Astrocyte (in vitro differentiated cells and primary cell): ENCODE measurements around the gene AHSA1. TPM values are rescaled to one million over a fixed set of nuclear protein-coding genes. Genes with fewer than 3 reads are reported as not detected.

ENCODE experiments used
- DNase-seq: peaks from one replicate; pipeline ENCODE4 v3.0.0-alpha.2; 2010; ENCODE audit warnings: low read depth
- FAIRE-seq: peaks from 2 replicates; lab custom pipeline; 2011; peaks lifted over from hg19 to GRCh38; lab: Jason Lieb, UNC
- H2AFZ ChIP-seq: 2 replicates; pipeline ENCODE4 v1.6.0; 2012; ENCODE audit warnings: low read depth, low read length, inconsistent platforms
- H3K27ac ChIP-seq: 2 replicates; pipeline ENCODE4 v1.5.1; 2011; ENCODE audit warnings: low read depth, low read length, inconsistent platforms
- H3K27me3 ChIP-seq: 2 replicates; pipeline ENCODE4 v1.6.0; 2011; ENCODE audit warnings: low read length, inconsistent platforms; ENCODE audit not compliant: insufficient read depth
- H3K36me3 ChIP-seq: 2 replicates; pipeline ENCODE4 v1.5.1; 2011; ENCODE audit warnings: low read length, inconsistent platforms; ENCODE audit not compliant: insufficient read depth
- H3K4me1 ChIP-seq: 2 replicates; pipeline ENCODE4 v1.5.1; 2011; ENCODE audit warnings: low read length, inconsistent platforms; ENCODE audit not compliant: insufficient read depth
- H3K4me2 ChIP-seq: 2 replicates; pipeline ENCODE4 v1.6.0; 2012; ENCODE audit warnings: low read length, inconsistent platforms
- H3K4me3 ChIP-seq: 2 replicates; pipeline ENCODE4 v1.5.1; 2011; ENCODE audit warnings: low read depth, mild to moderate bottlenecking, low read length, inconsistent platforms; ENCODE audit not compliant: insufficient read depth
- H3K79me2 ChIP-seq: 2 replicates; pipeline ENCODE4 v1.6.0; 2012; ENCODE audit warnings: mild to moderate bottlenecking, low read length, inconsistent platforms; ENCODE audit not compliant: insufficient read depth
- H3K9ac ChIP-seq: 2 replicates; pipeline ENCODE4 v1.6.0; 2012; ENCODE audit warnings: mild to moderate bottlenecking, low read length, inconsistent platforms
- H3K9me3 ChIP-seq: 2 replicates; pipeline ENCODE4 v1.5.1; 2012; ENCODE audit warnings: low read depth, mild to moderate bottlenecking, low read length, inconsistent platforms; ENCODE audit not compliant: insufficient read depth
- H4K20me1 ChIP-seq: 2 replicates; pipeline ENCODE4 v1.6.0; 2012; ENCODE audit warnings: low read length, inconsistent platforms; ENCODE audit not compliant: insufficient read depth
- H3K27ac Mint-ChIP-seq: one replicate; pipeline ENCODE4 v1.8.0; 2021; ENCODE audit warnings: mild to moderate bottlenecking, mixed read lengths; ENCODE audit not compliant: unreplicated experiment
- H3K27me3 Mint-ChIP-seq: one replicate; pipeline ENCODE4 v1.8.0; 2021; ENCODE audit warnings: low read depth, mixed read lengths; ENCODE audit not compliant: unreplicated experiment
- H3K36me3 Mint-ChIP-seq: one replicate; pipeline ENCODE4 v1.8.0; 2021; ENCODE audit warnings: low read depth, mixed read lengths; ENCODE audit not compliant: unreplicated experiment
- H3K4me1 Mint-ChIP-seq: one replicate; pipeline ENCODE4 v1.8.0; 2021; ENCODE audit warnings: low read depth, mixed read lengths; ENCODE audit not compliant: unreplicated experiment
- H3K4me3 Mint-ChIP-seq: one replicate; pipeline ENCODE4 v1.8.0; 2021; ENCODE audit warnings: mild to moderate bottlenecking, moderate library complexity, mixed read lengths; ENCODE audit not compliant: unreplicated experiment
- H3K9me3 Mint-ChIP-seq: one replicate; pipeline ENCODE4 v1.8.0; 2021; ENCODE audit warnings: mild to moderate bottlenecking, mixed read lengths; ENCODE audit not compliant: unreplicated experiment
- CTCF ChIP-seq: IDR thresholded peaks from 2 replicates; pipeline ENCODE4 v1.5.1; 2011; ENCODE audit warnings: low read depth, mild to moderate bottlenecking, inconsistent platforms, low read length, moderate library complexity; ENCODE audit not compliant: insufficient read depth
- EZH2 ChIP-seq: IDR thresholded peaks from 2 replicates; pipeline ENCODE4 v1.6.1; 2012; ENCODE audit warnings: mild to moderate bottlenecking, low read length, inconsistent platforms; ENCODE audit not compliant: insufficient read depth
- total RNA-seq: library from RNA; stranded (reverse); gene quantifications from 2 replicates; pipeline ENCODE4 v1.2.1, GENCODE V29; 2021

AHSA1 gene
- total RNA-seq, 1 donor from 2014 or later = 157 TPM

- H4K20me1 ChIP-seq = no peaks in the 10 kb centered on the region
- H3K79me2 ChIP-seq = no peaks in the 10 kb centered on the region
- peaks cover 25% of the 10 kb centered on the region for H3K36me3 Mint-ChIP-seq
- H3K4me1 ChIP-seq = no peaks in the 10 kb centered on the region
- no peak overlapping the region for H3K4me2 ChIP-seq
- TF ChIP-seq EZH2 (no peak), CTCF (no peak)
- H3K9ac ChIP-seq = no peak overlapping the region
- H3K9me3 ChIP-seq = no peaks in the 10 kb centered on the region
- peaks cover 46% of the 10 kb centered on the region for H3K36me3 ChIP-seq
- no peaks in the 10 kb centered on the region for H3K9me3 Mint-ChIP-seq
- no peak overlapping the region for H2AFZ ChIP-seq
- no peak overlapping the region for H3K4me3 Mint-ChIP-seq
- H3K27me3 Mint-ChIP-seq = peaks cover 2% of the 10 kb centered on the region
- no peak overlapping the region for H3K27ac Mint-ChIP-seq
- DNase-seq = peak; percentile 37
- no peak overlapping the region for H3K4me3 ChIP-seq
- no peak overlapping the region for H3K27ac ChIP-seq
- no peaks in the 10 kb centered on the region for H3K27me3 ChIP-seq
- FAIRE-seq = peak; percentile 64
- no peaks in the 10 kb centered on the region for H3K4me1 Mint-ChIP-seq
Measured at GRCh38 chr14:77516126-77516525, 58.2 kb downstream of the AHSA1 start.

Other genes starting within 250 kb of the AHSA1 start
- gene NGB, start 186.9 kb upstream of the AHSA1 start, total RNA-seq = not detected in 2 replicates
- gene POMT2, start 137.2 kb upstream of the AHSA1 start, total RNA-seq = 50.2 and 53.4 TPM in 2 replicates
- gene GSTZ1, start 137.1 kb upstream of the AHSA1 start, total RNA-seq = 17.6 and 18.0 TPM in 2 replicates
- 10.0 and 10.2 TPM in 2 replicates for gene TMED8, start 81.0 kb upstream of the AHSA1 start, total RNA-seq
- 2.1 and 2.9 TPM in 2 replicates for gene SAMD15, start 80.7 kb upstream of the AHSA1 start, total RNA-seq
- 0.72 and 0.82 TPM in 2 replicates for gene NOXRED1, start 34.6 kb upstream of the AHSA1 start, total RNA-seq
- 22.9 and 24.0 TPM in 2 replicates for gene VIPAS39, start 492 bp upstream of the AHSA1 start, total RNA-seq
- 0.39 and 0.50 TPM in 2 replicates for gene ISM2, start 40.7 kb downstream of the AHSA1 start, total RNA-seq
- gene SPTLC2, start 158.5 kb downstream of the AHSA1 start, total RNA-seq = 51.2 and 55.9 TPM in 2 replicates
- 13.2 and 15.2 TPM in 2 replicates for gene ALKBH1, start 249.9 kb downstream of the AHSA1 start, total RNA-seq